ENCODE measurements around the gene C1orf105.

Gene C1orf105

DNA sequence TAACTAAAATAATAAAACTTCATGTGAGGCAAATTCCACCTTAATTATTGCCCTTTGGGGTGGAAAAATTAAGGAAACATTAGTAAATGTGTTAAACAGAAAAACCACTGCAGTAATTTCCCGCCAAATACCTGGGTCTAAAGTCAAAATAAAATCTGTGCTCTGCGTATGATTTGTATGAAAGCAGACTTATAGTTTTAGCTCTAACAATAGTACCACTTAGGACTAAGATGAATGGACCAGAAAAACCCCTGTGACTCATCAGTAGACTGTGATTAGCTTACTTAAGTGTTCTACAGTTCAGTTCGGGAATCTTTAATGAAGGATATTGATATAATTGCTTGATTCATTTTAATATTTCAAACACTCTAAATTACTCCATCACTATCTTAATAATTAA, 23.3 kb upstream of the C1orf105 start:
- no peak for DNase-seq (ENCODE audit: low read depth)

DNA sequence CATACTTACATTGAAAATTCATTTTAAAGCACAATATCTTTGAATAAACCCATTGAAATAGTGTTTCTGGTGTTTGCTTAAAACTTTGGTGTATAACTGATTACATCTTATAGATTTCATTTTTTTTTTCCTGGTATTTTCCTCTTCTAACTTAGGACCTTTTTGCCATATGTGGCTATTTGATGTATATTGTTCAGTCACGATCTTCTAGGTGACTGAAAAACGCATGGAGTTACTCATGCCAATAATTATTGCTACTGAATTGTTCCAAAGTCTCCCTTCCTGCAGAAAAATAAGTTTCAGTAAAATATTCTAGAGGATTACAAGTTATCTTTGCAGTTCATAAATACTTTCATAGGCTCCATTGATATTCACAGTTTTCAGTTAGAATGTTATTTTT, 22.9 kb upstream of the C1orf105 start:
- no peak for DNase-seq (ENCODE audit: low read depth)

- no peak for DNase-seq (ENCODE audit: low read depth)
Measured at GRCh38 chr1:172398193-172398592, 22.3 kb upstream of the C1orf105 start.

- DNase-seq (ENCODE audit: low read depth), result peak; percentile 97
Measured at GRCh38 chr1:172398970-172399755, 21.3 kb upstream of the C1orf105 start.

- no peak for DNase-seq (ENCODE audit: low read depth)
Measured at GRCh38 chr1:172399756-172400721, 20.4 kb upstream of the C1orf105 start.

DNA sequence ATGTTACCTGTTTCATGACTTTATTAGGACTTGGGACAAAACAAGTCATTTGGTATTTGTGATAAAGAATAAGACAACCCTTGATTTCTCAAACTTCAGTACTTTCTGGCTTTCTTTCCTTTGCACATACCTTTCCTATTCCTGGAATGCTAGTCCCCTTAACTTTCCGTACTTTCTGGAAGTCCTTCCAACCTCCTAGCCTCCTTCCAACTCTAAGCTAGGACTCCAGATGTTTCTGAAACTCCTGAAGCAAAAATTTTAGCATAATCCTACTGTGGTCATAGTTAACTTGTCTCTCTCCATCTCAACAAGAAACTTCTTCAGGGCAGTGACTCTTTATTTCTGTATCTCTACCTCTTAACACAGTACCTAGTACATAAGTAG, 19.8 kb upstream of the C1orf105 start:
- no peak for DNase-seq (ENCODE audit: low read depth)

DNA sequence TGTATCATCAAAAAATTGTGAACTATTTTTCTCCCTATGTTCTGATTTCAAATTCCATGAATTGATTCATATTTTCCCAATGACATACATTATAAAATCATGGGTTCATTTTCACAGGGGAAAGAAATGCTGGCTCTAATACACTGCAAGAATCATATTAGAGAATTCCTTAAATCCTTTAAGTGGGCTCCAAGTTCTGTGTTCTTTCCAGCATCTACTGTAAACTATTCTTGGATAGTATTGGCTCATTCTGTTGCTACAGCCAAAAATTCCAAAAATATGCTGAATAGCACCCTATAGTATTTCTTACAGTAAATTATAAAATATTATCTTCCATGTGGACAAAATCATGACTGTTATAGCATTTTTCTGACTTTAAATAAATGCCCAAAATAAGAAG, 19.0 kb upstream of the C1orf105 start:
- no peak for DNase-seq (ENCODE audit: low read depth)

GRCh38 chr1:172401892-172402291, 18.6 kb upstream of the C1orf105 start:
- DNase-seq (ENCODE audit: low read depth), result no peak

- no peak for DNase-seq (ENCODE audit: low read depth)
Measured at GRCh38 chr1:172402878-172403569, 17.5 kb upstream of the C1orf105 start.

DNA sequence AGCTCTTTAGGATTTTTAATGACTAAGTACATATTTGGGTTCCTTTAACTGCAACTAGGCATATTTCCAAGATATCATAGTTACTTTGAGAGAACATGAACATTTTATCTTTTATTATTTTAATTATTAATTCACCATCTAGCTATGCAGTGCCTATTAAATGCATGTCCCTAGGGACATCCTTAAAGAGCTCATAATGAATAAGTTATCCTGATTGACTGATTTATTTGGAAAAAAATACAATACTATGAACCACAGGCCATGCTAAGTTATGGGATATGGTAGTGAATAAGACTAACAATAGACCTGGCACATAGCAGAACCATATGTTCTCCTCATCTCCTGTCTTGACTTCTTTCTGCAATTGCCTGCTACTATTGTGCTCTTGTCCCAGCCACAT, 16.4 kb upstream of the C1orf105 start:
- DNase-seq (ENCODE audit: low read depth), result no peak

GRCh38 chr1:172405912-172406311, 14.6 kb upstream of the C1orf105 start:
- DNase-seq (ENCODE audit: low read depth), result no peak

DNA sequence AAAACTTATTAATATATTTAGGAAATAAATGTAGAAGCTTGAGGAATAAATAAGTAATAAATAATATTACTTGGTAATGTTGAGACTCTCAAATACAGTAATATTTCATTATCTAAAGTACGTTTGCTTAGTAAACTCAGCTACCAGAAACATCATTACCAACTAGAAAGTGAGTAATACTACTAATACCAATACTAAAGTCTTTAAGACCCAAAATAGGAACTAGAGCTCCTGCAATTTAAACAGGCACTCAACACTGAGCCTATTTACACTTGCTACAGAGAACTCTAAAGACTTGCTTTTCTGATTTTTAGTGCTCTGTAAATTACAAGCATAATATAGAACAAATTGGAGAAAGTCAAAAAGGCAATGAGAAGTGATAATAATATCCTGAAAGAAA, 13.5 kb upstream of the C1orf105 start:
- DNase-seq (ENCODE audit: low read depth), result no peak

DNA sequence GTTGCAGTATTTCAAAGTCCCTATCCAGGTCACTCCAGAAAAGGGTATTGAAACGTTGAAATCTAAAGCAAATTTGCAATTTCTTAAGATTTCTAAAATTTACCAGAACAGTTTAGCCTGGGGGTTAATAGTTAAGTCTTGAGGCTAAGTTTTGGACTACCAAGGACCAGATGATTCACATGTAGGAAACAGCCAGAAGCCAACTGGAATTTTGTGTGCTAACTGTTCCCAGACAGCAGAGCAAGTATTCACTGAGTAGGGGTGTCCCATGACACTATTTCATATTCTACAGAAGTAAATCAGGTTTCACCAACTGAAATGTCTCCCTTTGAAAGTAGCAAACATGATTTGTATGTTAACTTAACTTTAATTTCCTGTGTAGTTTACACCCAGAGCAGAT, 11.5 kb upstream of the C1orf105 start:
- no peak for DNase-seq (ENCODE audit: low read depth)

DNA sequence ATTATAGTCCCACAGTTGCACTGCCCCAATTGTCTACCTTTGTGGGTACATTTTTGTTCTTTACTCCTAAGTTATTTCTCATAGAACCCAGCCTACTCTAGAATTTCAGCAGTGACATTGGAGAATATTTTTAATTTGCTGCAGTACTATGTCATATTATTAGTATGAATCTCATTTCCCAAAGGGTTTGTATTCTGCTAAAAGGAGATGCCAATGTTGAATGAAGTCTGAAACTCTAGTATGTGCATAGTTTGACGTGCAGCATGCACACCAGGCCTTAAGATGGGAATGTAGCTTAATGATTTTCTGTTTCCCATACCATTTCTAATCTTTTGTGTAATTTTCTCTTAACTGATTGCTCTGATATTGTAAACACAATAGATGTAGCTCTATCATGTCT, 10.5 kb upstream of the C1orf105 start:
- no peak for DNase-seq (ENCODE audit: low read depth)

DNA sequence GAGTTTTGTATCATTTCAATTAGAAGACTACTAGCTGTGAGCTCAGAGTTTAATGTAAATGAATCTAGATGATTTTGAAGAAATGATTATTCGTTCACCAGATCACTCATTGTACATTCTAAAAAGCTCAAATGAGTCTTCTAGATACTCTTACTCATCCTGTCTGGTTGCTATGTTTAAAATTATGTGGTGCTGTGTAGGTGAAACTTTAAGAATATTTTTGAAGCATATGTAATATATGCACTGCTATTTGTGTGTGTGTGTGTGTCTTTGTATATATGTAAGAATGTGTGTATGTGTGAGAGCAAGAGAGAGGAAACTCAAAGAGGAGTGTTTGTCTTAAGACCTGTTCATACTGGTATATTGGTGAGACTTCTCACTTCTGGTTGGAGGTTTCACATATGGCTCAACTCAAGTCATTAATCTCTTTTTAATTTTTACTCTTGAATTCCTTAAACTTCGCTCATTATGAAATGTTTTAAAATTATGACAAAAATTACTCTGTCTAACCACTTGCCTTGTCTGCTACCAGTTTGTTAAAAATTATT, 8.6 kb upstream of the C1orf105 start:
- DNase-seq (ENCODE audit: low read depth), result no peak

- DNase-seq (ENCODE audit: low read depth), result no peak
Measured at GRCh38 chr1:172414331-172414730, 6.2 kb upstream of the C1orf105 start.

- no peak for DNase-seq (ENCODE audit: low read depth)
Measured at GRCh38 chr1:172416496-172417035, 3.9 kb upstream of the C1orf105 start.

- no peak for DNase-seq (ENCODE audit: low read depth)
Measured at GRCh38 chr1:172417557-172417956, 2.9 kb upstream of the C1orf105 start.

DNA sequence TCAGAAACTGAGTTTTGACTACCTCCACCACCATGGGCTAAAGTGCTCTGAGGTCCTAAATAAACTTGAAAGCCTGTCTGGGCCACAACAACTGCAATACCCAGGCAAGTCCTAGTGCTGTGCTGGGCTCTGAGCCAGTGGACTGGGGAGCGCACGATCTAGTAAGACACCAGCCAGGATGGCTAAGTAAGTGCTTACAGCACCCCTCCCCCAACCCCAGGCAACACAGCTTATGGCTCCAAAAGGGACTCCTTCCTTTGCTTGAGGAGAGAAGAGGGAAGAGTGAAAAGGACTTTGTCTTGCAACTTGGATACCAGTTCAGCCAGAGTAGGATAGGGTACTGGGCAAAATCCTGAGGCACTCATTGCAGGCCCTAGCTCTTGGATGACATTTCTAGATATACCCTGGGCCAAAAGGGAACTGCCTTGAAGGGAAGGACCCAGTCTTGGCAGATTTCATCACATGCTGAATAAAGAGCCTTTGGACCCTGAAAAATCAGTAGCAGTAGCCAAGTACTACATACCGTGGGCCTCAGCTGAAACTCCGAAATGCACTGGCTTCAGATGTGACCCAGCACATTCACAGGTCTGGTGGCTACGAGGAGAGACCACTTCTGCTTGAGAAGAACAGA, 1.6 kb downstream of the C1orf105 start:
- no peak for DNase-seq (ENCODE audit: low read depth)

DNA sequence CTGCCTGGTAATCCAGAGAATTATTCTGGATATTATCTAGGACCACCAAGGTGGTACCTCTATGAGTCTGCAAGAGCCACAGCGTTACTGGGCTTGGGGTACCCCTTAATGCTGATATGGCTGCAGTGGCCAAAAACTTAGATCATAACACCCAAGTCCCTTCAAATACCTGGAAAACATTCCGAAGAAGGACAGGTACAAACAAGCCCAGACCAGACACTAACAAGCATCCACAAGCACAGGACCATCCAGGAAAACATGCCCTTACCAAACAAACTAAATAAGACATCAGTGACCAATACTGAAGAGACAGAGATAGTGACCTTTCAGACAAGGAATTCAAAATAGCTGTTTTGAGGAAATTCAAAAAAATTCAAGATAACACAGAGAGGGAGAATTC, 2.9 kb downstream of the C1orf105 start:
- DNase-seq (ENCODE audit: low read depth), result no peak

- no peak for DNase-seq (ENCODE audit: low read depth)
Measured at GRCh38 chr1:172425339-172425738, 4.9 kb downstream of the C1orf105 start.

DNA sequence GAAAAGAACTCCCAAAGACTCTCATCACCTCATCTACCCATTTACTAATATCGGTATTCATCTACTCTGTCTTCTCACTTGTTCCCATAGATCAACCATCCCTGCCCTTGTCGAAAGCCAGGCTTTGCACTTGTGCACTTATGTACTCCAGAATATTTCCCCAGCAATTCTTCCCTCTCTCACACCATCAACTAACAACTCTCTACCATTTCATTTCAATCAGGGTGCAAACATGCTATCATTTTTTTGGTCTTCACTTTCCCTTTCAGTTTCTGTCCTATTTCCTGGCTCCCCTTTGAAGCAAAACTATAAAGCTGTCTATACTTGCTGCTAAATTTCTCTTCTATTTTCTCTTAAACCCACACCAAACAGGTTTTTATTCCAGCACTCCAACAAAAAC, 6.7 kb downstream of the C1orf105 start:
- no peak for DNase-seq (ENCODE audit: low read depth)
